ENCODE data around the gene CYP2A6. TPM values are rescaled to one million over a fixed set of nuclear protein-coding genes. Genes with fewer than 3 reads are reported as not detected.

Gene CYP2A6
- total and polyA plus RNA-seq, 4 donors = 0.09 to 1,020 (median 59.6) TPM

GRCh38 chr19:40797963-40798682 is 52.1 kb downstream of the CYP2A6 start:
- Histone ChIP-seq H3K4me1 (ENCODE audit: control insufficient read depth in 4 of 4, insufficient read depth in 4 of 4, low read length in 3 of 4) (peaks cover 14 to 42% (median 38%) of the 10 kb centered on the region in 4 donors), H3K36me3 (ENCODE audit: control insufficient read depth in 4 of 4, insufficient read depth in 3 of 4, low read depth in 1 of 4, low read length in 3 of 4) (peaks cover 0 to 5% (median 3%) of the 10 kb centered on the region in 4 donors), H3K9ac (ENCODE audit: low read depth in 1 of 2, low read length in 2 of 2) (peak overlapping the region; percentile 56 to 88), H3K27me3 (ENCODE audit: control insufficient read depth in 4 of 4, insufficient read depth in 4 of 4, low read length in 3 of 4) (no peaks in the 10 kb centered on the region), H3K27ac (ENCODE audit: low read depth in 1 of 2, low read length in 2 of 2) (peak overlapping the region; percentile 94 to 98), H3K4me3 (ENCODE audit: low read depth in 1 of 3, low read length in 3 of 3) (peak overlapping the region; percentile 3 to 68 (median 35)), H3K9me3 (ENCODE audit: control insufficient read depth in 4 of 4, low read length in 3 of 4) (no peaks in the 10 kb centered on the region)
- peak; percentile 73 for DNase-seq (ENCODE audit: low spot score)
- TF ChIP-seq EGR1 (IDR thresholded peaks at IDR 0.05; ENCODE audit: low read depth in 2 of 2) (no peak), RAD21 (IDR thresholded peaks at IDR 0.05) (peak; percentile 15 to 67), JUND (IDR thresholded peaks at IDR 0.05) (peak in 1 of 2 donors; percentile 16), FOXA1 (IDR thresholded peaks at IDR 0.05) (no peak), RXRA (IDR thresholded peaks at IDR 0.05) (peak; percentile 96 to 99), GABPA (IDR thresholded peaks at IDR 0.05 in 1 of 2, conservative IDR thresholded peaks at IDR 0.05 in 1 of 2) (no peak), TAF1 (conservative IDR thresholded peaks at IDR 0.05) (peak; percentile 80), FOXA2 (IDR thresholded peaks at IDR 0.05) (no peak), SP1 (IDR thresholded peaks at IDR 0.05) (peak; percentile 89), HNF4G (IDR thresholded peaks at IDR 0.05) (no peak), HNF4A (conservative IDR thresholded peaks at IDR 0.05) (peak; percentile 86 to 88), NR2F2 (IDR thresholded peaks at IDR 0.05) (peak; percentile 48), YY1 (IDR thresholded peaks at IDR 0.05) (no peak)
- TF ChIP-seq, protein P1, sequence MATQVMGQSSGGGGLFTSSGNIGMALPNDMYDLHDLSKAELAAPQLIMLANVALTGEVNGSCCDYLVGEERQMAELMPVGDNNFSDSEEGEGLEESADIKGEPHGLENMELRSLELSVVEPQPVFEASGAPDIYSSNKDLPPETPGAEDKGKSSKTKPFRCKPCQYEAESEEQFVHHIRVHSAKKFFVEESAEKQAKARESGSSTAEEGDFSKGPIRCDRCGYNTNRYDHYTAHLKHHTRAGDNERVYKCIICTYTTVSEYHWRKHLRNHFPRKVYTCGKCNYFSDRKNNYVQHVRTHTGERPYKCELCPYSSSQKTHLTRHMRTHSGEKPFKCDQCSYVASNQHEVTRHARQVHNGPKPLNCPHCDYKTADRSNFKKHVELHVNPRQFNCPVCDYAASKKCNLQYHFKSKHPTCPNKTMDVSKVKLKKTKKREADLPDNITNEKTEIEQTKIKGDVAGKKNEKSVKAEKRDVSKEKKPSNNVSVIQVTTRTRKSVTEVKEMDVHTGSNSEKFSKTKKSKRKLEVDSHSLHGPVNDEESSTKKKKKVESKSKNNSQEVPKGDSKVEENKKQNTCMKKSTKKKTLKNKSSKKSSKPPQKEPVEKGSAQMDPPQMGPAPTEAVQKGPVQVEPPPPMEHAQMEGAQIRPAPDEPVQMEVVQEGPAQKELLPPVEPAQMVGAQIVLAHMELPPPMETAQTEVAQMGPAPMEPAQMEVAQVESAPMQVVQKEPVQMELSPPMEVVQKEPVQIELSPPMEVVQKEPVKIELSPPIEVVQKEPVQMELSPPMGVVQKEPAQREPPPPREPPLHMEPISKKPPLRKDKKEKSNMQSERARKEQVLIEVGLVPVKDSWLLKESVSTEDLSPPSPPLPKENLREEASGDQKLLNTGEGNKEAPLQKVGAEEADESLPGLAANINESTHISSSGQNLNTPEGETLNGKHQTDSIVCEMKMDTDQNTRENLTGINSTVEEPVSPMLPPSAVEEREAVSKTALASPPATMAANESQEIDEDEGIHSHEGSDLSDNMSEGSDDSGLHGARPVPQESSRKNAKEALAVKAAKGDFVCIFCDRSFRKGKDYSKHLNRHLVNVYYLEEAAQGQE (IDR thresholded peaks at IDR 0.05) = peak; percentile 68
- TF ChIP-seq, protein P2, sequence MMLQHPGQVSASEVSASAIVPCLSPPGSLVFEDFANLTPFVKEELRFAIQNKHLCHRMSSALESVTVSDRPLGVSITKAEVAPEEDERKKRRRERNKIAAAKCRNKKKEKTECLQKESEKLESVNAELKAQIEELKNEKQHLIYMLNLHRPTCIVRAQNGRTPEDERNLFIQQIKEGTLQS (IDR thresholded peaks at IDR 0.05) = no peak
- TF ChIP-seq, protein P3, sequence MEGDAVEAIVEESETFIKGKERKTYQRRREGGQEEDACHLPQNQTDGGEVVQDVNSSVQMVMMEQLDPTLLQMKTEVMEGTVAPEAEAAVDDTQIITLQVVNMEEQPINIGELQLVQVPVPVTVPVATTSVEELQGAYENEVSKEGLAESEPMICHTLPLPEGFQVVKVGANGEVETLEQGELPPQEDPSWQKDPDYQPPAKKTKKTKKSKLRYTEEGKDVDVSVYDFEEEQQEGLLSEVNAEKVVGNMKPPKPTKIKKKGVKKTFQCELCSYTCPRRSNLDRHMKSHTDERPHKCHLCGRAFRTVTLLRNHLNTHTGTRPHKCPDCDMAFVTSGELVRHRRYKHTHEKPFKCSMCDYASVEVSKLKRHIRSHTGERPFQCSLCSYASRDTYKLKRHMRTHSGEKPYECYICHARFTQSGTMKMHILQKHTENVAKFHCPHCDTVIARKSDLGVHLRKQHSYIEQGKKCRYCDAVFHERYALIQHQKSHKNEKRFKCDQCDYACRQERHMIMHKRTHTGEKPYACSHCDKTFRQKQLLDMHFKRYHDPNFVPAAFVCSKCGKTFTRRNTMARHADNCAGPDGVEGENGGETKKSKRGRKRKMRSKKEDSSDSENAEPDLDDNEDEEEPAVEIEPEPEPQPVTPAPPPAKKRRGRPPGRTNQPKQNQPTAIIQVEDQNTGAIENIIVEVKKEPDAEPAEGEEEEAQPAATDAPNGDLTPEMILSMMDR (IDR thresholded peaks at IDR 0.05; ENCODE audit: low read depth, low read length, missing input control) = peak; percentile 36
- TF ChIP-seq, protein P4, sequence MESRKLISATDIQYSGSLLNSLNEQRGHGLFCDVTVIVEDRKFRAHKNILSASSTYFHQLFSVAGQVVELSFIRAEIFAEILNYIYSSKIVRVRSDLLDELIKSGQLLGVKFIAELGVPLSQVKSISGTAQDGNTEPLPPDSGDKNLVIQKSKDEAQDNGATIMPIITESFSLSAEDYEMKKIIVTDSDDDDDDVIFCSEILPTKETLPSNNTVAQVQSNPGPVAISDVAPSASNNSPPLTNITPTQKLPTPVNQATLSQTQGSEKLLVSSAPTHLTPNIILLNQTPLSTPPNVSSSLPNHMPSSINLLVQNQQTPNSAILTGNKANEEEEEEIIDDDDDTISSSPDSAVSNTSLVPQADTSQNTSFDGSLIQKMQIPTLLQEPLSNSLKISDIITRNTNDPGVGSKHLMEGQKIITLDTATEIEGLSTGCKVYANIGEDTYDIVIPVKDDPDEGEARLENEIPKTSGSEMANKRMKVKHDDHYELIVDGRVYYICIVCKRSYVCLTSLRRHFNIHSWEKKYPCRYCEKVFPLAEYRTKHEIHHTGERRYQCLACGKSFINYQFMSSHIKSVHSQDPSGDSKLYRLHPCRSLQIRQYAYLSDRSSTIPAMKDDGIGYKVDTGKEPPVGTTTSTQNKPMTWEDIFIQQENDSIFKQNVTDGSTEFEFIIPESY (IDR thresholded peaks at IDR 0.05) = peak; percentile 45
- TF ChIP-seq, protein P5, sequence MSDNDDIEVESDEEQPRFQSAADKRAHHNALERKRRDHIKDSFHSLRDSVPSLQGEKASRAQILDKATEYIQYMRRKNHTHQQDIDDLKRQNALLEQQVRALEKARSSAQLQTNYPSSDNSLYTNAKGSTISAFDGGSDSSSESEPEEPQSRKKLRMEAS (IDR thresholded peaks at IDR 0.05) = peak; percentile 79
- 8% methylated on average over 28 of the region's 28 CpGs for WGBS
